Measurements from ENCODE around the gene SART3. TPM values are rescaled to one million over a fixed set of nuclear protein-coding genes. Genes with fewer than 3 reads are reported as not detected.

The SART3 gene
- total and polyA plus RNA-seq, 2 of the 8 experiments (the other 6 are each of a cell fraction or from before 2014, with no cell fraction given) = 16.0 to 103 TPM

GRCh38 chr12:108547686-108548085, 13.3 kb downstream of the SART3 start (continued):
- TF ChIP-seq HDAC6 (IDR thresholded peaks at IDR 0.05; ENCODE audit: low read depth, low read length) = no peak
- no peak for TF ChIP-seq MAX (IDR thresholded peaks at IDR 0.05)
- TF ChIP-seq SRF (IDR thresholded peaks at IDR 0.05; ENCODE audit: low read depth, low read length) = no peak
- TF ChIP-seq PHF8 (conservative IDR thresholded peaks at IDR 0.05; ENCODE audit: low read depth, low read length) = no peak

Measured in H1 (cell line).